Mucosa of descending colon (tissue), 3 donors: ENCODE measurements around the gene ZNF491. TPM values are rescaled to one million over a fixed set of nuclear protein-coding genes. Genes with fewer than 3 reads are reported as not detected.
"Not testable (repeated sequence)": the region's sequence is repeated elsewhere in the genome, so short reads cannot be mapped to it uniquely, and the experiment has no call there.

Experiments used
- ATAC-seq: fragments of 200-7000 bp; cut with Tn5 transposase; one replicate; pipeline ENCODE4 v1.9.1; 2020; ENCODE audit warnings: mild to moderate bottlenecking, moderate library complexity
- DNase-seq, 3 donors: peaks; one replicate each; pipeline ENCODE4 v3.0.0-alpha.2; 2020
- H3K36me3 ChIP-seq: fragments of 200-600 bp; one replicate; pipeline ENCODE4 v1.8.0; 2021; ENCODE audit warnings: low read depth, mild to moderate bottlenecking
- H3K4me1 ChIP-seq: fragments of 200-600 bp; one replicate; pipeline ENCODE4 v1.8.0; 2021; ENCODE audit warnings: low read depth, mild to moderate bottlenecking
- H3K4me3 ChIP-seq: fragments of 200-600 bp; one replicate; pipeline ENCODE4 v1.8.0; 2021; ENCODE audit warnings: mild to moderate bottlenecking
- H3K9me3 ChIP-seq: fragments of 200-600 bp; one replicate; pipeline ENCODE4 v1.8.0; 2021; ENCODE audit warnings: mild to moderate bottlenecking
- intact Hi-C, 2 donors: fragments of 100-400 bp; cut with DNase I in 1 of 2; cut with micrococcal nuclease in 1 of 2; formaldehyde crosslinking; loops; one replicate each; pipeline versions ENCODE4 v1.11.0 to v1.11.1; 2022; cut with DNase I, micrococcal nuclease
- total RNA-seq, 3 donors: library from RNA; stranded (reverse); fragmentation: NEBNext Ultra II Directional in 2 of 3; extraction: Animal tissue kit (Norgen Biotek cat#: 25700) in 2 of 3; gene quantifications; one replicate each; pipeline versions ENCODE4 v1.2.1 to v1.2.4, GENCODE V29; 2021 to 2023
- TF ChIP-seq, protein P1 (sequence below): fragments of 200-600 bp; IDR thresholded peaks from one replicate; pipeline ENCODE4 v1.8.0; 2022; ENCODE audit warnings: antibody characterized with exemption, mild to moderate bottlenecking
- donor health status: DM: no; HTN: no; CAD: no; lungs with moderate emphysema.
- donor health status: DM: no; HTN: no; CAD: no.
- donor health status: DM: no; HTN: yes; CAD: no.

Gene ZNF491
- total RNA-seq, 3 donors from 2014 or later: 1.9 to 4.3 (median 2.8) TPM

DNA sequence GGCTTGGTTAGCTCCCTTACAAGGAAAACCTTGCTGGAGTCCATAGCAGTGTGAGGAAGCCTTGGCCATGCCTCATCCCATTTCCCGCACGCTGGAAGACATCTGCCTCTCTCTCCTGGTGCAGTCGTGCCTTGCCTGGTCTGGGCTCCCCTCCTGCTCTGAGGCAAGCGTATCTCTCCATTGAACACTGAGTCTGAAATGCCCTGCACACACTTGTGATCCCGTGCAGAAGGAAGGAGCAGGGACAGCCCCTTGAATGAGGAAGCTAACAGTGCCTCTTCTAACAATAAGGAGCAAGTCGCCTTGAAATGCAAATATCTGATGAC lies 15.3 kb downstream of the ZNF491 start:
- no peaks in the 10 kb centered on the region for H3K36me3 ChIP-seq
- no peak overlapping the region for H3K4me3 ChIP-seq
- peak; percentile 45 for ATAC-seq
- peaks cover 4% of the 10 kb centered on the region for H3K4me1 ChIP-seq
- DNase-seq: no peak
- TF ChIP-seq, protein P1, sequence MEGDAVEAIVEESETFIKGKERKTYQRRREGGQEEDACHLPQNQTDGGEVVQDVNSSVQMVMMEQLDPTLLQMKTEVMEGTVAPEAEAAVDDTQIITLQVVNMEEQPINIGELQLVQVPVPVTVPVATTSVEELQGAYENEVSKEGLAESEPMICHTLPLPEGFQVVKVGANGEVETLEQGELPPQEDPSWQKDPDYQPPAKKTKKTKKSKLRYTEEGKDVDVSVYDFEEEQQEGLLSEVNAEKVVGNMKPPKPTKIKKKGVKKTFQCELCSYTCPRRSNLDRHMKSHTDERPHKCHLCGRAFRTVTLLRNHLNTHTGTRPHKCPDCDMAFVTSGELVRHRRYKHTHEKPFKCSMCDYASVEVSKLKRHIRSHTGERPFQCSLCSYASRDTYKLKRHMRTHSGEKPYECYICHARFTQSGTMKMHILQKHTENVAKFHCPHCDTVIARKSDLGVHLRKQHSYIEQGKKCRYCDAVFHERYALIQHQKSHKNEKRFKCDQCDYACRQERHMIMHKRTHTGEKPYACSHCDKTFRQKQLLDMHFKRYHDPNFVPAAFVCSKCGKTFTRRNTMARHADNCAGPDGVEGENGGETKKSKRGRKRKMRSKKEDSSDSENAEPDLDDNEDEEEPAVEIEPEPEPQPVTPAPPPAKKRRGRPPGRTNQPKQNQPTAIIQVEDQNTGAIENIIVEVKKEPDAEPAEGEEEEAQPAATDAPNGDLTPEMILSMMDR: no peak
- peaks cover 7% of the 10 kb centered on the region for H3K9me3 ChIP-seq
- intact Hi-C loops: no loop called here

DNA sequence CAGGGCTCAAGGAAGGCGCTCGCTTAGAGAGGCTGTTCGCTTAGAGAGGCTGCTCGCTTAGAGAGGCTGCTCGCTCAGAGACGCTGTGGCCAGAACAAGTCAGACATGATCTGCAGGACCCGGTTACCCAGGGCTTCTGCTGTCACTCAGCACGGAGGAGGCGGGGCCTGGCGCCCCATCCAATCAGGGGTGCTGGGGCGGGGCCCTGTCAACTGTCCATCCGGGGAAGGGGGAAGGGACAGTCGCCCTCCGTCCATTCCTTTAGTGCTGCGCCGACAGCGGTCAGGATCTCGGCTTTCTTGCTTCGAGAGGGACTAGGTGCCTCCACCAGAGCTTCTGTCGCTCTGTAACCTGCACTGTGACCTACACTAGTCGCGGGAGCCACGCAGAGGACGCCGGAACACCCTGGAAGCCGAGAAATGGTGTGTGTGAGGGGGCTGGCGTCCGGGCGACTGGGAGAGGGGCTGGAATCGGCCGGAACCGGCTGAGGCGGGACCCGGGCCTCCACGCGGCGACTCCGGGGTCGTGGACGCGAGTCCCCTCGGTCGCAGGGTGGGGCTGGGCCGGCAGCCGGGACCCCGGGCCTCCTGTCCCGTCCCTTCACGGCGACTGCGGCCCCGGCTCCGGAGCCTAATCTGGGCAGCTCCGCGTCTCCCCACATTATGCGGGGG lies 15.8 kb downstream of the ZNF491 start, which contains the start of gene ZNF440:
ZNF440 (plus strand) TSS at position 245 of the 671 bp plus-strand sequence; CDS start at position 420, 175 bp downstream.
- intact Hi-C loops: no loop called here
- no peaks in the 10 kb centered on the region for H3K36me3 ChIP-seq
- peak within 1 kb of the TSS; percentile 85 for H3K4me3 ChIP-seq
- peaks cover 8% of the 10 kb centered on the region for H3K9me3 ChIP-seq
- peaks cover 4% of the 10 kb centered on the region for H3K4me1 ChIP-seq
- ATAC-seq (peak; percentile 97), DNase-seq (peak; percentile 96 to 99 (median 98))
- TF ChIP-seq, protein P1: no peak

DNA sequence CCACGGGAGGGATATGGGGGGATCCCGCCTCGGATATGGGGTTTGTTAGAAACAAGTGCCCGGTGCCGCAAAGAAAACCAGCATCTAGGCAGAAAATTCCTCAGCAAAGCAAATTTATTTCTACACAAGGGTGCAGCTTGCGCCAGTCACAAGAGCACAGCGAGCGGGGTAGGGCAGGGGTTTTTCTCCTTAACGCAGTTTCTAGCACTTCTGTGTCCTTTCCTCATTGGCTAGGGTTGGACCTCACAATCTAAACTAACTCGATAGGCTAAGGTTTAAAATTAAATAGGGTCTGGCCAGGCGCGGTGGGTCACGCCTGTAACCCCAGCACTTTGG lies 16.3 kb downstream of the ZNF491 start:
- intact Hi-C loops: no loop called here
- DNase-seq: peak in 1 of 3 donors; percentile 32

DNA sequence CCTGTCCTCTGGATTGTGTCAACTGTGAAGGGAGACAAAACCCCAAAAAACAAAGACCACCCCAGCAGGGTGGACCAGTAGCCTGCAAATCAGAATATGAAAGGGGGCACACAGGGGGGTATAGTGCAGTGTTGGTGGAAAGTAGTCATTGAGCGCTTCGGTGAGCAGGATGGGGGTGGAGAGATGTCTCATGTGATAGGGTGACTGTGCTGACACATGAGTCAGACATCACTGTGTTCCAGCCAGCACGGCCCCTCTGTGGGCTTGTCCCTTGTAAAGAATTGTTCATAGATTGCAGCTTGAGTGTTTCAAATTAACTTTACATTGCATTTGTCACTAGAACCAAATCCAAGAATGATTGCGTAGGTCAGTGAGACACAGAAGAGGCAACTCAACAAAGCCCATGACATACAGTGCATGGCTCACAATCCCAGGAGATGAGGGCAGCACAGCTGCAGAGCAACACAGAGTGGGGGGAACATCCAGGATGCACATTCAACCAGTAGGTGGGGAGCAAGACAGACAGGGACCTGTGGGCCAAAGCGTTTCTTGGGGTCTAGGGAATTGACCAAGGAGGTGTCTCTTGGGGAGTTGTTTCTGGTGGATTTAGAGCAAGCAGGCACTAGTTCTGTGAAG lies 23.3 kb downstream of the ZNF491 start:
- no peak for DNase-seq
- ATAC-seq: peak; percentile 46
- no peak overlapping the region for H3K4me3 ChIP-seq
- TF ChIP-seq, protein P1: no peak
- peaks cover 2% of the 10 kb centered on the region for H3K36me3 ChIP-seq
- intact Hi-C loops: no loop called here
- peaks cover 42% of the 10 kb centered on the region for H3K9me3 ChIP-seq
- no peaks in the 10 kb centered on the region for H3K4me1 ChIP-seq

More for the DNA sequence above, 16.3 kb downstream of the ZNF491 start:
- Histone ChIP-seq H3K36me3 (no peaks in the 10 kb centered on the region), H3K4me1 (peaks cover 4% of the 10 kb centered on the region), H3K4me3 (peak overlapping the region; percentile 85), H3K9me3 (peaks cover 12% of the 10 kb centered on the region)
- TF ChIP-seq, protein P1: no peak
- peak; percentile 35 for ATAC-seq

DNA sequence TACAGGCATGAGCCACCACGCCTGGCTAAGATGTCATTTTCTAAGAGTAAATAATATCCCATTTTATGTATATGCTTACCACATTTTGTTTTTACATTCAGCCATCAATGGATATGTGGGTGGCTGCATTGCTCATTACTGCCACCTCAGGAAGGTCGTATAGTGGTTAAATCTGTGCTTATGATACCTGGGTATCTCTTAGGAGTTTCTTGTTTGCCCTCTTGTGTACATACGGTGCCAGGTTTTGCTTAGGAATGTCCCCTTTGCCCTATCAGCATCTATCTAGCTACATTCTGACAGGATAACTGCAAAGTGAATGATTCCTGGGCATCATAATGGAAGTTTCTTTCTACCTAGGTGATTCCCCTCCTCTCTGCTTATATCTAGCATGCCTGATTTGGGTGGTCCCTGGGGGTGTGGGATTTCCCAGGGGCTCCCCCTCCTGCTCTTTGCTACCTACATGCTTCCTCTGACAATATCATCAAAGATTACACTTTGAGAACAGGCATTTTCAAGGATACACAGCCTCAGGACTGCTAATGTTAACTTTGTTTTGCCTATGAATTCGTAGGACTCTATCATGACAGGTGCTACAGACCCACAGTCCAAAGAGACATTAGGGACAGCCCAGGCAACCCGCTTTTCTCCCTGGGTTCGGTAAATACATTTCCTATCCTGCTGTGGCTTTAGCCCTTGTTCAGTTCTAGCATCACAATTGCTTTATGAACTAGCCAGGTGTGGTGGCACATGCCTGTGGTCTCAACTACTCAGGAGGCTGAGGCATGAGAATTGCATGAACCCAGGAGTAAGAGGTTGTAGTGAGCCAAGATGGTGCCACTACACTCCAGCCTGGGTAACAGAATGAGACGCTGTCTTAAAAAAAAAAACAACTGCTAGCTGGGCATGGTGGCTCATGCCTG lies 30.9 kb downstream of the ZNF491 start:
- Histone ChIP-seq H3K36me3 (peaks cover 26% of the 10 kb centered on the region), H3K9me3 (peaks cover 83% of the 10 kb centered on the region)
- DNase-seq, intact Hi-C loops, H3K4me1 ChIP-seq, H3K4me3 ChIP-seq, ATAC-seq: not testable (repeated sequence)
